CD4-positive, alpha-beta T cell treated with Interleukin-4 for 1 hour (primary cell): ENCODE data around the gene DHRS4L2.
"Not testable (repeated sequence)": the region's sequence is repeated elsewhere in the genome, so short reads cannot be mapped to it uniquely, and the experiment has no call there.

ENCODE experiments used
- DNase-seq, 2 donors: peaks; one replicate each; pipeline ENCODE4 v3.0.0-alpha.2; 2020 to 2022

The DHRS4L2 gene

DNA sequence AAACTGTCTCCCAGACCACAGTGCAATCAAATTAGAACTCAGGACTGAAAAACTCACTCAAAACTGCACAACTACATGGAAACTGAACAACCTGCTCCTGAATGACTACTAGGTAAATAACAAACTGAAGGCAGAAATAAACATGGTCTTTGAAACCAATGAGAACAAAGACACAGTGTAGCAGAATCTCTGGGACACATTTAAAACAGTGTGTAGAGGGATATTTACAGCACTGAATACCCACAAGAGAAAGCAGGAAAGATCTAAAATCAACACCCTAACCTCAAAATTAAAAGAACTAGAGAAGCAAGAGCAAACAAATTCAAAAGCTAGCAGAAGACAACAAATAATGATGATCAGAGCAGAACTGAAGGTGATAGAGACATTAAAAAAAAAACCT lies 14.7 kb upstream of the DHRS4L2 start:
- DNase-seq: not testable (repeated sequence)

GRCh38 chr14:23977208-23977607 lies 11.5 kb upstream of the DHRS4L2 start:
- DNase-seq: not testable (repeated sequence)

DNA sequence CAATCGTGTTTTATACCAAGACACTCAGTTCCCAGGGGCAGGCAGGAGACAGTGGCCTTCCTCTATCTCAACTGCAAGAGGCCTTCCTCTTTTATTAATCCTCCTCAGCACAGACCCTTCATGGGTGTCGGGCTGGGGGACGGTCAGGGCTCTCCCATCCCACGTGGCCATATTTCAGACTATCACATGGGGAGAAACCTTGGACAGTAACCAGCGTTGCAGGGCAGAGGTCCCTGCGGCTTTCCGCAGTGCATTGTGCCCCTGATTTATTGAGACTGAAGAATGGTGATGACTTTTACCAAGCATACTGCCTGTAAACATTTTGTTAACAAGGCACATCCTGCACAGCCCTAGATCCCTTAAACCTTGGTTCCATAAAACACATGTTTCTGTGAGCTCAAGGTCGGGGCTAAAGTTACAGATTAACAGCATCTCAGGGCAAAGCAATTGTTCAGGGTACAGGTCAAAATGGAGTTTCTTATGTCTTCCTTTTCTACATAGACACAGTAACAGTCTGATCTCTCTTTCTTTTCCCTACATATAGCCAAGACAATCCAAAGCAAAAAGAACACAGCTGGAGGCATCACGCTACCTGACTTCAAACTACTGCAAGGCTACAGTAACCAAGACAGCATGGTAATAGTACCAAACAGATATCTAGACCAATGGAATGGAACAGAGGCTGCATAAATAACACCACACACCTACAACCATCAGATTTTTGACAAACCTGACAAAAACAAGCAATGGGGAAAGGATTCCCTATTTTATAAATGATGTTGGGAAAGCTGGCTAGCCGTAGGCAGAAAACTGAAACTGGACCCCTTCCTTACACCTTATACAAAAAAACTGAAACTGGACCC lies 6.5 kb upstream of the DHRS4L2 start:
- not testable (repeated sequence) for DNase-seq

DNA sequence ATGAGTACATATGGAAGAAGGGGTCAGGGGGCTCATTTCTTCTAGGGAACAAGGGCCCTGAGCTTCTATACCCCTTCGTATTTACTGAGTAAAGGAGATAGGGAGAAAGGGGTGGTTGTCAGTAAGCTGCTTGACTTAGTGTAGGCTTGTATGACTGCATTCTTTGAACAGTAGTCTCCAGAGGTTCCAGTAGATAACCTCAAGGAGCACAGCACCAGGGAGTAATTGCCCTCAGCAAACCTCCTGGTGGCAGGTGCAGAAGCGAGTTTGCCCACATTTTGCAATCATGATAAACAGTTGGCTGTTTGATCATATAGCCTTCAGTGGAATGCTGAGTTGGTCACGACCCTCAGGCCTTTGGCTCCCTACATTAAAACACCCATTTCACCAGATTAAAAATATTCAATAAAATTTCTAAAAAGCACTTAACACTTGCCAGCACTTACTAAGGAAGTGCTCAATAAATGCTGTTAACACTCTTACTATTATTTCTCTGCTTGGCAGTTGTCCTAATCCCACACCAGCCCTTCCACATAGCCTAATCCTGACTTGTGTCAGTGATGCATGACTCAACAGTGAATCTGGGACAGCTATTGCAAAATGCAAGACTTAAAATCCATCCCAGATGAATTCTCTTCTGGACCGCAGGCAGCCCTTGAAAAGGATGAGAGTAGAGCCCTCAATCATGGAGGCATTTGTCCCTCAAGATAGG lies 3.7 kb upstream of the DHRS4L2 start:
- no peak for DNase-seq

- DNase-seq: not testable (repeated sequence)
These were observed 514 bp upstream of the DHRS4L2 start for GRCh38 chr14:23988223-23988606.

DNA sequence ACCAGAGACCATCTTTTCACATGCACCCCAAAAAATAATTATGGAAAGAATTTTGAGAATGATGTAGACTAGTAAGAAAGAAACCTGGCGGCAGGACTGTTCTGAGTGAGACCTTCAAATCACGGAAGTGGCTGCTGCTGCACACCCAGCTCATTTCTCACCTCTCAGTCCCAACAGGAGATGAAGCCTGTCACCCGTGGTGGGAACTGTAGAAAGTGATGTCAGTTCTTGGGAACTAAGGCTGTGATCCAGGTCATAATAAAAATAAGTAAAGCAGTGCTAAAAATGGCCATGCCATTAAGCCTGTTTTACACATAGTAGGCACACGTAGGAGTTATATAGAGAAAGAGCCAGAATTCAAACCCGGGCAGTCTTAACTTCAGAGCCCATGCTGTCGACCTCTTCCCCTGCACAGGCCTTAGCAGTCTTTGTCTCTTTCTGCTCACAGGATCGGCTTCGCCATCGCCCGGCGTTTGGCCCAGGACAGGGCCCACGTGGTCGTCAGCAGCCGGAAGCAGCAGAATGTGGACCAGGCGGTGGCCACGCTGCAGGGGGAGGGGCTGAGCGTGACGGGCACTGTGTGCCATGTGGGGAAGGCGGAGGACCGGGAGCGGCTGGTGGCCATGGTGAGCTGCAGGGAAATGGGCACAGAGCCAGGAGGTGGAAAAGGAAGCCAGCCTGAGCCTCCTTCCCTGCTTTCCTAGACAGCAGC lies 1.2 kb downstream of the DHRS4L2 start:
- peak in 1 of 2 donors; percentile 15 for DNase-seq

DNA sequence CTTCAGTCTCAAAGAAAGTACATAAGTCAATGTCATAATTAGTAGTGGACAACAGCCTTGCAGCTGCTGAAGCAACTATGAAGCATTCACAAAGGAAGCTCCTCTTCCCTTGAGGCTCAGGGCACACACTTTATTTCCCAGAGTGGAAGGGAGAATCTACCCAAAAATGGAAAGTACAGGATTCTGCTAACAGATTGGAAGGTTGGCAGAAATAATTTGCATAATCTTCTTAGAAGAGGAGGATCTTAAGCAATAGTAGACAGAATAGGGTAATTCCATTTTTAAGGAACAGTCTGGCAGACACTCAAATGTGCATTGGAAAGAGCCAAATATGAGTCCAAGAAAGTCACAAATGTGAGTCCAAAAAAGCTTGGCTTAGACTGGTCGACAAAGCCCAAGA lies 2.2 kb downstream of the DHRS4L2 start:
- DNase-seq: not testable (repeated sequence)

- not testable (repeated sequence) for DNase-seq
These were observed 4.3 kb downstream of the DHRS4L2 start for GRCh38 chr14:23993042-23993441.

DNA sequence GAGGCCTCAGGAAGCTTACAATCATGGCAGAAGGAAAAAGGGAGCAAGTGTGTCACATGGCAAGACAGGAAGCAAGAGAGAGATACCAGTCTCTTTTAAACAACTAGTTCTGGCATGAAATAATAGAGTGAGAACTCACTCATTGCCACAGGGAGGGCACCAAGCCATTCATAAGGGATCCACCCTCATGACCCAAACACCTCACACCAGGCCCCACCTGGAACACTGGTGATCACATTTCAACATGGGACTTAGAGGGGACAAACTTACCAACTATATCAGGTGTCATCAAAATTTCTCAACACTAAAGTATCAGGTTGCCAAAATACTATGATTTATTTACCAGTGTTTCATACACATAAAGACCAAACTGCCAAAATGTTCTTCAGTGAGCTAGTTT lies 7.3 kb downstream of the DHRS4L2 start:
- not testable (repeated sequence) for DNase-seq

DNA sequence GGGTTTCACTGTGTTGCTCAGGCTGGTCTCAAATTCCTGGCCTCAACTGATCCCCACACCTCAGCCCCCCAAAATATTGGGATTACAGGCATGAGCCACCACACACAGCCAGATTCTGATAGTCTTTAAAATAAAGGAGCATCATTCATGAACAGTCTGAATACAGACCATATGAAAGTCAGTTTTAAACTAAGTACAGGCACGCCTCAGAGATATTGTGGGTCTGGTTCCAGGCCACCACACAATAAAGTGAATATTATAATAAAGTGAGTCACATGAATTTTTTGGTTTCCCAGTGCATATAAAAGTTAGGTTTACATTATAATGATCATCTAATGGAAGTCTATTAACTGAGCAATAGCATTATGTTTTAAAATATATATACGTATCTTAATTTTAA lies 8.1 kb downstream of the DHRS4L2 start:
- not testable (repeated sequence) for DNase-seq

DNA sequence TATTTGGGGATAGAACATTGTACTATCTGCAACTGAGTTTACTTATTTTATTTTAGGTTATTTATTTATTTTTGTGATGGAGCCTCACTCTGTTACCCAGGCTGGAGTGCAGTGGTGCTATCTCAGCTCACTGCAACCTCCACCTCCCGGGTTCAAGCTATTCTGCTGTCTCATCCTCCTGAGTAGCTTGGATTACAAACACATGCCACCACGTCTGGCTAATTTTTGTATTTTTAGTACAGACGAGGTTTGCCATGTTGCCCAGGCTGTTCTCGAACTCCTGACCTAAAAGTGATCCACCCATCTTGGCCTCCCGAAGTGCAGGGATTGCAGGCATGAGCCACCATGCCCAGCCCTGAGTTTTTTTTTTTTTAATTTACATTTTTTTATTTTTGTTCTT lies 10.9 kb downstream of the DHRS4L2 start:
- not testable (repeated sequence) for DNase-seq

GRCh38 chr14:24001078-24001477 lies 12.3 kb downstream of the DHRS4L2 start:
- DNase-seq: not testable (repeated sequence)

GRCh38 chr14:24001679-24002078 lies 12.9 kb downstream of the DHRS4L2 start:
- DNase-seq: not testable (repeated sequence)

- not testable (repeated sequence) for DNase-seq
These were observed 17.7 kb downstream of the DHRS4L2 start for GRCh38 chr14:24006471-24006816.

DNA sequence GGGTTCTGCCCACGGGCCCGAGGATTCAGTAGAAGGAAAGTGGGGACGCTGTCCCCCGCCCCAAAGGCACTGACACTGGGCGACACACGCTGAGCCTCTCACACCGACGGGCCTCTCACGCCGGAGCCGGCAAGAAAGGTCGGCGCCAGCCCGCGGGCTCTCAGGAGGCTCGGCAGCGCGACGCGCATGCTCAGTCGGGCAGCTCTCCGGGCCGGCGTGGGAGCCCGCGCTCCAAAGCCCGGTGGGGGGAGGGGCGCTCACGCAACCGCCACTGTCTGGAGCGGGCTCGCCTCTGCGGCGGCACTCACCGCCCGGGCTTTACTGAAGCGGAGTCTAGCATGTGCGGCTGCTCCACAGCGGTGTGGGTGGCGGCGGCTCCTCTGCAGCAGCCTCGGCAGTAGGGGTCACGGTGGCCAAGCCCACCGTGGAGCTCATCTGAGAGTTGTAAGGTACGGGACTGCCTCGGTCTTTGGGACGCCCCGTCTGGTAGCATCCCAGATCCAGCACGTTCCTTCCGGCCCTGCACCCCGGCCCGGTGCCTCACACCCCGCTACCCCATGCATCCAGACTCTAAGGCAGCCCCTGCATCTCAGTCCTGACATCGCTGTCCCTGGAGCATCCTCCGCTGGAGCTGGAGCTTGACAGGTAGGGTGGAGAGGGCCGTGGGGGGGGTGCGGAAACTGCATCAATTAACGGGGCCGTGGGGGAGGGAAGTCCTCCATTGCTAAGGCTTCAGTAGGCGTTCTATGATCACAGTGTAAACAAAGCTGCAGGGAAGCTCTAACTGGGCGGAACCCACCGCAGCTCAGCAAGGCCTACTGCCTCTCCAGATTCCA lies 18.3 kb downstream of the DHRS4L2 start:
- DNase-seq: peak; percentile 67

GRCh38 chr14:24011051-24011450 lies 22.3 kb downstream of the DHRS4L2 start:
- DNase-seq: no peak

DNA sequence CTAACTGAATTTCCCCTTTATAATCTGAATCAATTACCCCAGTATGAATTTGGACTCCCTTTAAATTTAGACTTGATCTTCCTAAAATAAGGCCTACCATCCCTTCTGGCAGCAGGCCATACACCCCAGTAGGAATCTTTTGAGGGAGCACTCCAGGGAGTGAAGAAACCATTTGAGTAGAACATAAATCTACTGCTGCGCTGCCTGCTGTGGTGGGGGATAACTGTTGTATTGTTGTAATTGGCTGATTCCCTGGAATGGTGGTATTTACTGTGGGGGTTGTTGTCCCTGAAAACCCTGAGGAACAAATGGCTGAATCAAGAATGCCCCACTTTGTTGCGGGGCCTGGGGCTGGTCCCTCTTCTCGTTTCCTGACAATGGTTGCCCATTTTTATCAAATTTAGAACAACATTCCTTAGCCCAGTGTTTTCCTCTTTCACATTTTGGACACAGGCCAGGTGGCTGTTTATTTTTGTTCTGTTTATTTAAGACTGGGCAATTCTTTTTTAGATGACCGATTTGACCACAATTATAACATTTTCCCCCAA lies 24.1 kb downstream of the DHRS4L2 start:
- DNase-seq: not testable (repeated sequence)

- DNase-seq: peak; percentile 66 to 84
These were observed 25.2 kb downstream of the DHRS4L2 start for GRCh38 chr14:24013654-24014514.

- DNase-seq: not testable (repeated sequence)
These were observed 27.0 kb downstream of the DHRS4L2 start for GRCh38 chr14:24015745-24016144.

DNA sequence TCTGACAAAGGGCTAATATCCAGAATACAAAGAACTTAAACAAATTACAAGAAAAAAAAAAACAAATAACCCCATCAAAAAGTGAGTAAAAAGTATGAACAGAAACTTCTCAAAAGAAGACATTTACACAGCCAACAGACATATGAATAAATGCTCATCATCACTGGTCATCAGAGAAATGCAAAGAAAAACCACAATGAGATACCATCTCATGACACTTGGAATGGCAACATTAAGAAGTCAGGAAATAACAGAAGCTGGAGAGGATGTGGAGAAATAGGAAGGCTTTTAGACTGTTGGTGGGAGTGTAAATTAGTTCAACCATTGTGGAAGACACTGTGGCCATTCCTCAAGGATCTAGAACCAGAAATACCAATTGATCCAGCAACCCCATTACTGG lies 30.2 kb downstream of the DHRS4L2 start:
- DNase-seq: not testable (repeated sequence)

GRCh38 chr14:24019944-24020343 lies 31.2 kb downstream of the DHRS4L2 start:
- peak in 1 of 2 donors; percentile 2 for DNase-seq
